ENCODE results near the gene CGB3.
A peak's percentile ranks its signal among the peaks of the same experiment; 100 is the strongest.

Gene CGB3

DNA sequence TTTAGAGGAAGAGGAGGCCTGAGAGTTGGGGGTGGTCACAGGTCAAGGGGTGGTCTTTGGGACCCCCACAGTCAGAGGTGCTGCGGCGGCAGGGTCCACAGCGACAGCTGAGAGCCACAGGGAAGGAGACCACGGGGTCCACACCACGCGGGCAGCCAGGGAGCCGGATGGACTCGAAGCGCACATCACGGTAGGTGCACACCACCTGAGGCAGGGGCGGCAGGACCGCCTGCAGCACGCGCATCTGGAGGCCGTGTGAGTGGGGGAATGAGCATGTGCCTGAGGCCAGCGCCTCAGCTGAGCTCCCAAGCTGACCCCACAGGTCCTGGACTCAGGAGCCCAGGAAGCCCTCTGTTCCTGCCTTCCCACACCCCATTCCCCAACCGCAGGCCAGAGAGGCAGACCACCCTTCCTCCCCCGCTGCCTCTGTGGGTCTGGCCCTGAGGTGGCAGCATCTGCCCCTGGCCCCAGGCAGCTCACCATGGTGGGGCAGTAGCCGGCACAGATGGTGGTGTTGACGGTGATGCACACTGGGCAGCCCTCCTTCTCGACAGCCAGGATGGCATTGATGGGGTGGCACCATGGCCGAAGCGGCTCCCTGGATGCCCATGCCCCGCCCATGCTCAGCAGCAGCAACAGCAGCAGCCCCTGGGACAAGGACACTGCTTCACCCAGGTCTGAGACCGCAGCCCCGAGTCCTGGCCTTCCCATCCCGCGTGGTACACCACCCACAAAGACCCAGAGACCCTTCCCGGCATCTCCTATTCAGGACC is 7.9 kb downstream of the CGB3 start:
- DNase-seq (no peak), ATAC-seq (no peak)

GRCh38 chr19:49014870-49015255 is 9.3 kb downstream of the CGB3 start:
- ATAC-seq, result no peak
- no peak for DNase-seq

DNA sequence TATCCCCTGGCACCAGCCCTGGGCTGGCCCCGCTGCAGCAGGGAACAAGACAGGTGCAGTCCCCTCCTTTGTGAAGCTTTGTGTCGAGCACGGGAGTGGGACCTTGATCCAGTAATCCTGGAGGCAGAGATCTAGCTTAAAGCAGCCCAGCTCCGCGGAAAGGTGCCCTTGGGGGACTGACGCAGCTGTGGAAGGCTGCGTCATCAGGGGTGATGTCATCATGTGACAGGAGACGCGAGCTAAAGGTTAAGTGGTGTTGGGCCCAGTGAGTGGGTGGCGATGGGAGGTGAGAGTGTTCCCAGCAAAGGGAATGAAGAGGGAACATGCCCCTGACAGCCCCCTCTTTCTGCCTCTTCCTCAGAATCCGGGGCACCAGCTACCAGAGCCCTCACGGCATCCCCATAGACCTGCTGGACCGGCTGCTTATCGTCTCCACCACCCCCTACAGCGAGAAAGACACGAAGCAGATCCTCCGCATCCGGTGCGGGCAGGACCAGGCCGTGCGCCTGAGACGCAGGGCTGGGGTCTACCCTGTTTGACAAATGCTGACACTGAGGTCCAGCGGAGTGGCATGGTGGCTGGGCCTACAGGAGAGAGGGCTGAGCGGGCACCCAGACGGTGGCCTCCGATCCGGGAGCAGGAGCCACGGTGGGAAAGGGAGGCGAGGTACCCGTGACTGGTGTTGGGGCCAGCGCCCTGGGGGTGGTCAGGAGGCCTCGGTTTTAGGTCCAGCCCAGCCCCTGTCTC is 9.8 kb downstream of the CGB3 start:
- DNase-seq (no peak), ATAC-seq (no peak)

DNA sequence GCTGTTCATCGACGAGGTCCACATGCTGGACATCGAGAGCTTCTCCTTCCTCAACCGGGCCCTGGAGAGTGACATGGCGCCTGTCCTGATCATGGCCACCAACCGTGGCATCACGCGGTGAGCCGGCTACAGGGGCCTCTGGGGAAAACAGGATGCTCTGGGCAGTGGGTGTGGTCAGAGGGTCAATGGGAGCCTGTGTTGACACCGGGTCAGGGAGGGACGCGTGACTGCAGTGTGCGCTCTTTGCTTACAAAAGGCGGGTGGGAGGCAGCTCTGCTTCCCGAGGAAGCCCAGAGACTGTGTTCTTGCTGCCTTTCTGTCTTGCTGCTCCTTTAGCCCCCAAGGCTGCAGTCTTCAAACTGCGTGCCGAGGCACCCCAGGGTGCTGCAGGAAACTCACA is 12.9 kb downstream of the CGB3 start:
- DNase-seq, result no peak
- ATAC-seq, result no peak

GRCh38 chr19:49010453-49010852 is 13.7 kb downstream of the CGB3 start:
- DNase-seq (no peak), ATAC-seq (no peak)

DNA sequence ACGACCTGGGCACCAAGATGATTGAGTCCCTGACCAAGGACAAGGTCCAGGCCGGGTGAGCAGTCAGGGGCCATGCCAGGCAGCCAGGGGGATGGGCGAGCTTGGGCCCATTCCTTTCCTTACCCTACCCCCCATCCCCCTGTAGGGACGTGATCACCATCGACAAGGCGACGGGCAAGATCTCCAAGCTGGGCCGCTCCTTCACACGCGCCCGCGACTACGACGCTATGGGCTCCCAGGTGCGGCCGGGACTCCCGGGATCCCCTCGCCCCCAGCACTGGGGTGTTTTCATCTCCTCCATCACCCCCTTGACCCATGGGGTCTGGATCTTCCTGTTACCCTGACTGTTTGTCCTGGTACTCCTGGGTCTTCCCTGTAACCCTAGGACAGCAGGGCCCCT is 14.3 kb downstream of the CGB3 start:
- ATAC-seq (no peak), DNase-seq (no peak)

GRCh38 chr19:49006905-49007304 is 17.2 kb downstream of the CGB3 start:
- ATAC-seq (no peak), DNase-seq (no peak)

GRCh38 chr19:49004964-49005614 is 19.0 kb downstream of the CGB3 start:
- ATAC-seq (no peak), DNase-seq (no peak)

GRCh38 chr19:49004133-49004532 is 20.0 kb downstream of the CGB3 start:
- no peak for ATAC-seq
- no peak for DNase-seq

- DNase-seq (peak; percentile 73), ATAC-seq (peak; percentile 77)
Observed at GRCh38 chr19:48999481-49000325, 24.4 kb downstream of the CGB3 start.

DNA sequence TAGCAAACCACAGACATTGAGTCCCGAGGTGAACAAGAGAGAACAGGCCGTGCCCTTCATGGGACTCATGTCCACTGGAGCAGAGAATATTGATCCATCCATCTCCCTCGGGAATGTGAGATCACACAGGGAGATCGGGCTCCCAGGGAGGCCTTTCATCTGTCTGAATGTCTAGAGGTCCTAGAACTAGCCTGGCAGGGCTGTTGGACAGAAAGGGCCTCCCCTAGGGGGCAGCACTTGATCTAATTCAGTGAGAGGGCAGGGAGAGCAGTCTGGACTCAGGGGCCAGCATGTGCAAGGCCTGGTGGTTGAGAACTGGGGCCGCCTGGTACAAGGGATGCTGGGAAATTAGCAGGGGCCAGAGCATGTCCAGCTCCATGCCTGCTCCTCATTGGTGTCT is 26.2 kb downstream of the CGB3 start:
- DNase-seq (peak; percentile 75), ATAC-seq (no peak)

- ATAC-seq (no peak), DNase-seq (no peak)
Observed at GRCh38 chr19:48994035-48994386, 30.1 kb downstream of the CGB3 start.

DNA sequence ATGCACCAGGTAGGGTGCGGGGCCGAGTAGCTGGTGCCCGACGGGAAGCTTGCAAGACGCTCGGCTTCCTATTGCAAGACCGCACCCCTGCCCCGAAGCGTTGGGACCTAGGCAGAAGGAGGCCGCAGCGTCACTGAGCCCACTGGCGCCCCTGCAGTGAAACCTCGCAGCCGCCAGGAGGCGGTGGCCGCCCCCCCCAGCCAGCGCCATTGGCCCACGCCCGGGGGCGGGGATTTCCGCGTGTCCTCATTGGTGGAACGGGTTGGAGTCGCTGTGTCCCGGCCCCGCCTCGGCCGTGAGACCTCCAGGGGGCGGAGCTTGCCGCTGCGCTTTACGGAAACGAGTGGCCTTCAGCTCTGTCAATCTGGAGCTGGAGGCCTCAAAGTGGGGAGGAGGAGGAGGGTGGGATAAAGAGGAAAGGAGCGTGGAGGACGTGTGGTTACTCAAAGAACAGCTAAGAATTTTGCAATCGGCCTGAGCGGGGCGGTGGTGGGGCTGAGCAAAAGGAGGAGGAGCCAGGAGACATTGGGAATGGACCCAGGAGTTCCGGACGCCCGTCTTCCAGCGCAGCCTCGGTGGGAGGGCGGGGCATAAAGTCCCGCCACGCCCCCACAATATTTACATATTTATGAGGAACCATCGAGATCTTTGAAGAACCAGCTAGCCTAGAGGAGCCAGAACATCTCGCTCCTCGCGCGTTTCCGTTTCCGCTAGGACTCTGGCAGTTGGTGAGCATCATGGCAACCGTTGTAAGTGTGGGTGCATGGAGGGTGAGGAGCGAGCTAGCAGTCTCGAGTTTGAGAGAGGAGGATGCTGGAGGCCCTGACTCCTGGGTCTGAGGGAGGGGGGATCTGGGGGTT is 30.7 kb downstream of the CGB3 start, which contains the start of the genes GYS1 and RUVBL2:
Gene GYS1 (minus strand): TSS at position 135 of the 860 bp plus-strand sequence. CDS start 197 bp downstream, outside the sequence.
Gene RUVBL2 (plus strand): TSS at position 713 of the 860 bp plus-strand sequence. CDS start 25 bp downstream, at position 738.
- ATAC-seq (peak; percentile 95), DNase-seq (peak; percentile 100)

DNA sequence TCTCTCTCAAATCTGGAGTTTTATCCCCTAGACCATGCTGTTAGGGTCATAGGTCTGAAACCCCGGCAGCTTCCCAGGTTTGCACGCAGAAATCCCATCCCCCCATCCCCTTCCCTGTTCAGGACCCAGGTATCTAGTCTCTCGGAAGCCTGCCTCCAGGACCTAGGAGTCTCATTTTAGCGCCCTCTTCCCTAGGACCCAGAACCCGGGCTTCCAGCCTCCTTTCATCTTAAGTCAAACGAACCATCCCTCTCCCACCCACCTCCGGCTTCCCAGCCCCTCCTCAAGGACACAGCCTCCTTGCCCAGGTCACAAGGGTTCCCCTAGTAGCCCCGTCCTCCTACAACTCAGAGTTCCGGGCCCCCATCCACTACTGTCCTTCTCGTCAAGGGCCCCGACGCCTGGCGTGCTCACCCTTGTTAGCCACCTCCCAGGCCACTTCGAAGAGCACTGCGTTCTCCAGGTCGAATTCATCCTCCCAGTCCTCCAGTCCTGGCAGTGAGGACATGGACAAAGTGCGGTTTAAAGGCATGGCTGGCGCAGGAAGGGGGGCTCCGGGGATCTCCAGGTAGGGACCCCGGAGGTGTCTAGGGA is 31.5 kb downstream of the CGB3 start:
- DNase-seq (peak; percentile 31), ATAC-seq (no peak)

DNA sequence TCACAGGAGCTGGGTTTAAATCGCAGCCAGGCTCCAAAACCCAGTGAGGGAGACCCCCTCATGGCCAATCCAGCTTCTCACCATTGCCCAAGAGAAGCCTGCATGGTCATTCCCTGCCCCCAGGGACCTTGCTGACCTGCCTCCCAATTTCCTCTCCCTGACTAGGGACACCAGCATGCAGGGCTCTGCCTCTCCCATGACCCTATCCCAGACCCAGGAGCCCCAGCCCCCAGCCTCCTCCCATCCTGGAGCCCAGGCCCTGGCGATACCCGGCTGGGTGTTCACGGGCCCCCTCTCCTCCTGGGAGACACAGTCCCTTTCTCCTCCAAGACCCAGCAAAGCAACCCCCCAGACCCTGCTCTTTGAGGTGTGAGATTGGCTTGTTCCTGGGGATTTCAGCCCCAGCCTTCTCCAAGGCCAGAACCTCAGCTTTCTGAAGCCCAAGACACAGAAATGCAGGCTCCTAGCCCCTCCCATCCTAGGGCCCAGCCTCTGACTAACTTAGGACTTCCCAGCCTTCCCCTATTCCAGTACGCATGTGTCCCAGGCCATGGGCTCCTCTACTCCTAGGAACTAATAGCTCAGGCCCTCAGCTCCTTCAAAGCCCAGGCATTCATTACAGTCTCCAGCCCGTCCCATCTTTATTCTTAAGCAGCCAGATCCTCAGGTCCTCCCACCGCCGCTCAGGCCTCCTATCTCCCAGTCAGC is 32.1 kb downstream of the CGB3 start:
- DNase-seq (no peak), ATAC-seq (no peak)

DNA sequence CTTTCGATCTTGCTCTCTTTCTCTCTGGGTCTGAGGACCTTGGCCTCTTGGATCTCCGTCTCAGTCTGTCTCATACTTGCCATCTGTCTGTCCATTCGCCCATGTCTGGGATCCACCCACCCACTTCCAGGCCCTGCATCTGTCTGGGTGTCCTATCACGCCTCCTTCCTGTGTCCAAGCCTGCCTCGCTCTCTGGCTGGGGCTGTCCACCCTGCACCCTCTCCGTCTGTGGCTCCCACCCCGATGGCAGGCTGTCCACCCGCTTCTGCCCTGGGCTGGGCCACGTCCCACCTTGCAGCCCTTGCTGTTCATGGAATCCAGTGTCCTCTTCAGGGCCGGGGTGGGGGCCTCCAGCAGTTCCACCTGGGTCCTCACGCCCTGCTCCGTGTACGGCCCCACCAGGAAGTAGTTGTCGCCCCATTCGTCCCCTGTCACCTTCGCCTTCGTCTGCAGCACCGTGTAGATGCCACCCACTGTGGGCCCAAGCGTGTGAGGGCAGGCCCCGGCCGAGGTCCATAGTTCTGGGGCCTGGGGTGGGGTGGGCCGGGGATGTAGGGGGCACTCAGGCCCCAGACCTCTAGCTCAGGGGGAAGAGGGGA is 33.0 kb downstream of the CGB3 start:
- ATAC-seq, result no peak
- DNase-seq, result no peak

DNA sequence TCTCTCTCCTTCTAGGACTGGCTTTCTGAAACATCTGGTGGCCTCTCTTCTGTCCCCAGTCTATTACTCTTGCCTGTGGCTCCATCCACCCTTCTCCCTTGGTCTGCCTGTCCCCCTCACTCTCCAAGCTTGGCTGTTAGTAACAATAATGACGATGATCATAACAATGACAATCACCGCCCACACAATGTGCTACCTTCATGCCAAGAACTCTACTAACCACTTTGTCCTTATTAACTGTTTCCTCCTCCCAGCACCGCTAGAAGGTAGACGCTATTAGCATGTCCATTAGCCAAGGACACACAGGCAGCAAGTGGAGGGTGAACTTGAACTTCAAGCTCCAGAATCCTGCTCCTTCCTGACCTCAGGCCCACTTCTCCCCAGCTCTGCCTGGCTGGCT is 33.7 kb downstream of the CGB3 start:
- DNase-seq (no peak), ATAC-seq (no peak)

- DNase-seq (no peak), ATAC-seq (no peak)
Observed at GRCh38 chr19:48989701-48990291, 34.3 kb downstream of the CGB3 start.

DNA sequence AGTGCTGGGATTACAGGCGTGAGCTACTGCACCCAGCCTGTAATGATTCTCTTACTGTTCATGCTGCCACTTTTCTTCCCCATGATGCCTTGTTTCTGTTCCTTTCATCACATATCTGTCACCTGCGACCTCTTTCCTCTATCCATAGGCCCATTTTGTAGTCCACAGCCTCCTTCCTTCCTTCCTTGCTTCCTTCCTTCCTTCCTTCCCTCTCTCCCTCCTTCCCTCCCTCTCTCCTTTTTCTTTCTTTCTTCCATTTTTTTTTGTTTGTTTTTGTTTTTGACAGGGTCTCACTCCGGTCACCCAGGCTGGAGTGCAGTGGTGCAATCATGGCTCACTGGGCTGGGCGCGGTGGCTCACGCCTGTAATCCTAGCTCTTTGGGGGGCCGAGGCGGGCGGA is 35.3 kb downstream of the CGB3 start:
- no peak for DNase-seq
- ATAC-seq, result no peak
